Peyer's patch (tissue), 4 donors: ENCODE data around the gene RAD51B. TPM values are rescaled to one million over a fixed set of nuclear protein-coding genes. Genes with fewer than 3 reads are reported as not detected.

Source experiments
- DNase-seq, 3 donors: peaks; one replicate each; pipeline ENCODE4 v3.0.0-alpha.2; 2017 to 2019
- H3K27ac ChIP-seq, 4 donors: fragments of 200-600 bp; sonication (generic); one replicate each; pipeline ENCODE4 v1.5.1; 2016 to 2019
- H3K27me3 ChIP-seq, 2 donors: fragments of 200-600 bp; sonication (generic); one replicate each; pipeline ENCODE4 v1.5.1; 2019
- H3K36me3 ChIP-seq, 3 donors: fragments of 200-600 bp; sonication (generic); one replicate each; pipeline ENCODE4 v1.5.1; 2016 to 2019
- H3K4me1 ChIP-seq, 4 donors: fragments of 200-600 bp; sonication (generic); one replicate each; pipeline ENCODE4 v1.5.1; 2016 to 2019
- H3K4me3 ChIP-seq, 4 donors: fragments of 200-600 bp; sonication (generic); 1 replicate in 3 of 4; 2 replicates in 1 of 4; pipeline ENCODE4 v1.5.1; 2016 to 2019; ENCODE audit warnings: mild to moderate bottlenecking in 1 of 4
- H3K9me3 ChIP-seq, 4 donors: fragments of 200-600 bp; sonication (generic); one replicate each; pipeline ENCODE4 v1.5.1; 2016 to 2019; ENCODE audit warnings: mild to moderate bottlenecking in 1 of 4
- CTCF ChIP-seq, 6 experiments: fragments of 450-650 bp in 4 of 6; fragments of 200-600 bp in 2 of 6; sonication (generic) in 1 of 6; IDR thresholded peaks; one replicate each; pipeline ENCODE4 v1.5.1; 2017 to 2019; ENCODE audit warnings: antibody characterized with exemption in 6 of 6, mild to moderate bottlenecking in 3 of 6, moderate library complexity in 1 of 6
- POLR2A ChIP-seq, 2 donors: fragments of 450-650 bp; IDR thresholded peaks; one replicate each; pipeline ENCODE4 v1.5.1; 2017; ENCODE audit warnings: antibody characterized with exemption in 2 of 2, mild to moderate bottlenecking in 2 of 2, moderate library complexity in 2 of 2
- total RNA-seq, 4 donors: library from RNA; depleted of rRNA; stranded (reverse); fragments of >200 nt; gene quantifications; one replicate each; pipeline ENCODE4 v1.1.0, GENCODE V29; 2016

RAD51B gene
- total RNA-seq, 4 donors from 2014 or later, result 12.6 to 103 (median 33.1) TPM

GRCh38 chr14:68604822-68605221 lies 785.2 kb downstream of the RAD51B start:
- Histone ChIP-seq H3K9me3 (no peaks in the 10 kb centered on the region), H3K27ac (no peak overlapping the region), H3K36me3 (no peaks in the 10 kb centered on the region), H3K4me3 (no peak overlapping the region), H3K27me3 (no peaks in the 10 kb centered on the region), H3K4me1 (peaks cover 0 to 37% (median 0%) of the 10 kb centered on the region in 4 donors)
- TF ChIP-seq CTCF (IDR thresholded peaks at IDR 0.05), result no peak
- no peak for TF ChIP-seq POLR2A (IDR thresholded peaks at IDR 0.05)
- no peak for DNase-seq

- H3K36me3 ChIP-seq, result no peaks in the 10 kb centered on the region
- no peaks in the 10 kb centered on the region for H3K9me3 ChIP-seq
- no peaks in the 10 kb centered on the region for H3K27me3 ChIP-seq
- peaks cover 0 to 33% (median 0%) of the 10 kb centered on the region in 4 donors for H3K4me1 ChIP-seq
- TF ChIP-seq POLR2A (IDR thresholded peaks at IDR 0.05), result no peak
- no peak for TF ChIP-seq CTCF (IDR thresholded peaks at IDR 0.05)
- no peak overlapping the region for H3K4me3 ChIP-seq
- peak overlapping the region in 3 of 4 donors; percentile 63 to 82 (median 66) for H3K27ac ChIP-seq
- no peak for DNase-seq
These were observed 786.6 kb downstream of the RAD51B start for GRCh38 chr14:68606176-68606575.

- Histone ChIP-seq H3K27me3 (no peaks in the 10 kb centered on the region), H3K4me1 (peaks cover 0 to 38% (median 0%) of the 10 kb centered on the region in 4 donors), H3K27ac (peak overlapping the region; percentile 63 to 82 (median 66)), H3K9me3 (no peaks in the 10 kb centered on the region), H3K36me3 (no peaks in the 10 kb centered on the region), H3K4me3 (no peak overlapping the region)
- TF ChIP-seq CTCF (IDR thresholded peaks at IDR 0.05) (no peak), POLR2A (IDR thresholded peaks at IDR 0.05) (no peak)
- DNase-seq, result no peak
These were observed 787.1 kb downstream of the RAD51B start for GRCh38 chr14:68606644-68607043.

GRCh38 chr14:68607081-68607866 lies 787.7 kb downstream of the RAD51B start:
- H3K36me3 ChIP-seq, result no peaks in the 10 kb centered on the region
- peak overlapping the region; percentile 63 to 82 (median 66) for H3K27ac ChIP-seq
- H3K27me3 ChIP-seq, result no peaks in the 10 kb centered on the region
- no peak overlapping the region for H3K4me3 ChIP-seq
- no peaks in the 10 kb centered on the region for H3K9me3 ChIP-seq
- DNase-seq, result no peak
- no peak for TF ChIP-seq POLR2A (IDR thresholded peaks at IDR 0.05)
- no peak for TF ChIP-seq CTCF (IDR thresholded peaks at IDR 0.05)
- H3K4me1 ChIP-seq, result peaks cover 0 to 43% (median 0%) of the 10 kb centered on the region in 4 donors

GRCh38 chr14:68607867-68608573 lies 788.4 kb downstream of the RAD51B start:
- Histone ChIP-seq H3K27me3 (no peaks in the 10 kb centered on the region), H3K36me3 (no peaks in the 10 kb centered on the region), H3K4me1 (peaks cover 0 to 43% (median 0%) of the 10 kb centered on the region in 4 donors), H3K9me3 (no peaks in the 10 kb centered on the region), H3K4me3 (no peak overlapping the region), H3K27ac (peak overlapping the region; percentile 63 to 82 (median 66))
- DNase-seq, result peak in 1 of 3 donors; percentile 56
- TF ChIP-seq POLR2A (IDR thresholded peaks at IDR 0.05), result no peak
- TF ChIP-seq CTCF (IDR thresholded peaks at IDR 0.05), result no peak
